Putamen (tissue), 1 donor: Measurements from ENCODE around the gene RNF181.
A peak's percentile ranks its signal among the peaks of the same experiment; 100 is the strongest.
"Not testable (repeated sequence)": the region's sequence is repeated elsewhere in the genome, so short reads cannot be mapped to it uniquely, and the experiment has no call there.

Experiments used
- DNase-seq: peaks from one replicate; pipeline ENCODE4 v3.0.0-alpha.2; 2016; ENCODE audit warnings: low spot score

RNF181 gene, protein sequence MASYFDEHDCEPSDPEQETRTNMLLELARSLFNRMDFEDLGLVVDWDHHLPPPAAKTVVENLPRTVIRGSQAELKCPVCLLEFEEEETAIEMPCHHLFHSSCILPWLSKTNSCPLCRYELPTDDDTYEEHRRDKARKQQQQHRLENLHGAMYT

DNA sequence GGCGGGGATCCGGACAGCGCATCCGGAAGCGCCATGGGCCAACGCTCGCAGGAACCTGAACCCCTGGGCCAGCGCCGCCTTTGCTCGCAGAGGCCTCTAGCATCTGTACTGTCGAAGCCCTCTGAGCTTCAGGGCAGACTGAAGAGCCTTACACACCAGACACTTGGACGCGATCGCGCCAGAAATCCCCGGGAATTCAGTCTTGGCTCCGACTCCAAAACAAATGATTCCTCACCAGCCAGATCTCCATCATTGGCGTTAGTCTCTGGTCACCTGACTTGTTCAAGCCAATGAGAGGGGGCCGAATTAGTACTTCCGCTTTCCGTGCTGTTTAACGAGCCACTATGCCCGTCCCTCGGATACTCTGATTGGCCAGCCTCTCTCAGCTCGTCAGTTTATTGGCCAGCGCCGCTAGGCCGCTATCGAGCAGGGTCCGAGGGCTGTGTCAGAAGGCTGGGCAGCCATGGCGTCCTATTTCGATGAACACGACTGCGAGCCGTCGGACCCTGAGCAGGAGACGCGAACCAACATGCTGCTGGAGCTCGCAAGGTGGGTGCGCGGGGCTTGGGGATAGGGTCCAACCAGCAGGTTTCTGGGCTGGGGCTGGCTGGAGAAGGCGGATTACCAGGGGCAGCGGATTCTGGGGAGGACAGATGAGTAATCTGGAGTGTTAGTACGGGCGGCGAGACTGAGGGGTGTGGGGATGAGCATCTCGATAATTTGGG is at the start of gene RNF181:
Gene RNF181 (plus strand): TSS at position 445 of the 725 bp plus-strand sequence. CDS start 19 bp downstream, at position 464.
- DNase-seq = peak; percentile 99

DNA sequence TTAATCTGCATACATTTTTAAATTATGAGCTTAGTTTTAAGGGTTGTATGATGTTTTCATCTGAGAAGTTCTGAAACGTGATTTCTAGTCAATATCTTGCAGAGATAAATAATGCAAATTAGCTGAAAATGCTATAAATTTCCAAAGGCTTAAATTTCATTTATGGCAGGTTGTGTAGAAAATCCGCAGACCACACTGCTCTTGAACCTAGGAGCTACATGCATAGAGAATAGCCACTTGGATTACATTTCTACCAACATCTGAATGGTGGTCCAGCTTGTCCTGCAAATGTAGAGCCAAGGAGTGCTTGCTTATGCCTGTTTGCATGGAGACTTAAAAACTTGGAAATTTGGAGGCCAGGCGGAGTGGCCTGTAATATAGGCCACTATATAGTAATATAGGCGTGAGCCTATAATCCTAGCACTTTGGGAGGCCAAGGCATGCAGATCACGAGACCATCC is 49.7 kb upstream of the RNF181 start:
- no peak for DNase-seq

DNA sequence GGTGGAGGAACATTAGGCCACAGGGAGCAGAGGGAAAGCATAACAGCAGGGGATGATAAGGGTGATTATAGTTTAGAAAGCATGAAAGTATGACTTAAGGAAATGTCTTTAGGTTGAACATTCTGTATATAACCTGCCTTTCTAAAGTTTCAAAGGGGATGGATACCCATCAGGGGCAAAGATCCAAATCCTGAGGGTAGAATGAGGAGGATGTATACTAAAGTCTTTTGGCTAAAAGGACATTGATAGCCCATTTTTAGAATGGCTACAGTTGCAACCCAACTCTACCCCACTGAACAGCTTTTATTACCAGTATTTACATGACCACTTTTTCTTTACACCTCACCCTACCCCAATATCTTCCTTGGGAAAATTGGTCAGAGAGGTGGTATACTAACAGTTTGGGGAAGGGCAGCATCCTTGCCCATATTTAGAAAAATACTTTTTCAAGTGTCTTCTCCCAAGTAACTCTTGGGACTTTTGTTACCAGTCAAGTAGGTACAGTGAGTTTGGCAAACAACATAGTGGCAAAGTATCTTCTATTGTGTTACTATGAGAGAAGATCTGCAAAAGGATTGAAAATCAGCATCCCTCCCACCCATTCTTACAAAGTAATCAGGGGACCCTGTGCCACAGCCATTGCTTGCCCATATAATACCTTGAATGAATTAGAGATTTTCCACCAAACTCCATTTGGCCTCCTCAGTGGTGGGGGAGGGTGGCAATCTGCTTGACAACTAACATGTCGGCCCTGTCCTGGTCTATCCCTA is 48.3 kb upstream of the RNF181 start:
- DNase-seq = no peak

DNA sequence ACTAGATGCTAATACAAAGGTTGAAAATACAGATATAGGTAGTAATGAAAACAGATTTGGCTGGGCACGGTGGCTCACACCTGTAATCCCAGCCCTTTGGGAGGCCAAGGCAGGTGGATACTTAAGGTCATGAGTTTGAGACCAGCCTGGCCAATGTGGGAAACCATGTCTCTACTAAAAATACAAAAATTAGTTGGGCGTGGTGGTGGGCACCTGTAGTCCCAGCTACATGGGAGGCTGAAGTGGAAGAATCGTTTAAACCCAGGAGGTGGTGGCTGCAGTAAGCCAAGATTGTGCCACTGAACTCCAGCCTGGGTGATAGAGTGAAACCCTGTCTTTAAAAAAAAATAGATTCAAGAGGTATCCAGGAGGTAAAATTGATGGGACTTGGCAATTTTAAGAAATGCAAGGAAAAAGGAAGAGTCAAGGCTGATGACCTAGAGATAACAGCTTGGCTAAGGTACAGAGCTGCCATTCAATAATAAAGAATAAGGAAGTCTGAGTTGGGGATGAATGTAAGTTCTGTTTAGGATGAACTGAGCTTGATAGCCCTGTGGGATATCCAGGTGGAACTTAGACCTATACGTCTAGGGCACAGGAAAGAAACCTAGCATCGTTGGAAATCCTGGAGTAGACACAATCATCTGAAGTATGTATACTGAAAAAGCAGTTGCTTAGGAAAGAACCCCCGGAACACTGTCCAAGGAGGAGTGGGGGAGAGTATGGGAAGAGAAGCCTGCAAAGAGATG is 47.5 kb upstream of the RNF181 start:
- DNase-seq = no peak

DNA sequence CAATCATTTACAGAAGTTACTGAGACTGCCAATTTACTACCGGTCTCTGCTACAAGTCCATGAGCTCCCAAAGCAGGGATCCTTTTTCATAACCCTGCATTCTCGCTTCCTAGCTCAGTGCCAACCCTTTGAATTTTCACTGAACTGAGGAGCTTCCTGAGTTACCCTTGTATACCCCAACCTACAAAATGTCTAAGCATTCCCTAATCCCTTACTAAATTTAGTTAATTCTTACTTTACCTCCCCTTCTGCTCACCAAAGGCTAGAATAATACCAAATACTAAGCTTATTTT is 47.0 kb upstream of the RNF181 start:
- DNase-seq = no peak

- DNase-seq = no peak
These were observed 46.5 kb upstream of the RNF181 start for GRCh38 chr2:85549095-85549494.

- DNase-seq = no peak
These were observed 45.7 kb upstream of the RNF181 start for GRCh38 chr2:85549826-85550225.

DNA sequence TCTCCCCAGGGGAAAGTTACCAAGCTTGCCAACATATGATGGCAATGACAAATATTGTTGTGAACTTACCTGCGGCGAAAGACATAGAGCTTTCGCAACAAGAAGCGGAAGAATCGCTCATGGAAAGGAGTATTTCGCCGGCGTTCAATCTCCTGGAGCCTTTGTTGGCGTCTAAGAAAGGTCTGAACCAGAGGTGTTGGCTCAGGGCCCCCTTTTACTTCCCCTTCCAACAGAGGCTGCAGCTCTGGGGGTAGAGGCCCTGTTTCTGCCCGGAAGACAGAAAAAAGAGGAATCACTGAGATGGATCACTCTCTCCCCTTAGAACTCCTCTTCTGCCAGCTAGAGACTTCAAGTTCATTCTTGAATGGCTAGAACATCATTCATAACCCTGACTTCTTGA is 45.1 kb upstream of the RNF181 start:
- no peak for DNase-seq

DNA sequence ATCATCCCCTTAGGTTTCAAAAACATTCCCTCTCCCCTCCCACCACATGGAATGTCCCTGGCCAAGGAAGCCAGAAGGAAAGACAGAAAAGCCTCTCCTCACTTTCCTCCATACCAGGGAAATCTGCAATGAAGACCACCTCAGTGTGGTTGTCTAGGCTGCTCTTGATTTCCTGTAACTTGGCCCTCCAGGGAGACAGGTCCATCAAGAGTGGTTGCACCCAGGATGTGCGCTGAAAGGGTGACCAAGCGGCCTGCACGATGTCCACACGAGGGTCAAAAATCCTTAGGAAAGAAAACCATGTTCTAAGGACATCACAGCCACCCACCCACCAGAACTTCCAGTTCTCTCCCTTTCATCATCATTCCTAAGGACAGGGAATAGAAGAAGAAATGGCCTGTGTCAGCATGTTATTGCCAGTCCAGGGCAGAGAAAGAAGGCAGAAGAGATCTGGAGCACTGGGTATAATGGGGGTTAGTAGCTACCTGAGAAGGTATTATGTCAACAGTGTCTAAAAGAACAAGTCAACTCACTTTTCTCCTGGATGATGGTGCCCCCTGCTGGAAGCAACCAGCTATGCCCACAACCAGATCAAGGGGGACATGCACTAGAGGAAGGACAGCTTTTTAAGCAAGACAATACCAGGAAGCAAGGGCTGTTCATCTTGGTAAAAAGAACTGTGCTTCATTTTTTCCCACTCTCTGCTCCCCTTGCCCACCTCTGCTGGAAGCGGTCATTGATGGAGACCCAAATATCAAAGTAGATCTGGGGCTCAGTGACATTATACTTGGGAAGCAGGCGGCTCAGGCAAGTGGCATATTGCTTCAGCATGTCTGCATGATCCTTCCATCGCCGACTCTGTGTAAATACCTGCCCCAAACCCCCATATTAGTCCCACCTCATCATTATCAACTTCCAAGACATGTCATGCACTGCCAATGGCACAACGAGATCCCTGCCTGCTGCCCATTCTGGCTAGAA is 43.6 kb upstream of the RNF181 start:
- DNase-seq = peak; percentile 78

DNA sequence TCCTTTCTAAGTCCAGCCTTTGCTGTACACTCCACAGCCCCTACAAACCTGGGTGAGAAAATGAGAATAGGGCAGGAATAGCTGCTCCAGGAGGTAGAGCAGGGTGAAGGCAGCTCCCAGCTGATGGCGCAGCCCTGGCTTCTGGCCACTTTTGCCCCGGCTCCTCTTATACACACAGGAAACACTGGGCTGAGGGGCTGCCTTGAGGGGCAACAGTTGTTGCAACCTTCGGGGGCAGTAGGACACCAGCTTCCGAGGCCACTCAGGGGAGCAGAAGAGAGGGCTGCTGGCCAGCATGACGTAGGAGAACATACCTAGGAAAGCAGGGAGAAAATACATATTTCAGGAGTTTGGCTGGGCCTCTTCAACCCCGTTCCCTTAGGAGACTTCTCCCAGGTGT is 42.4 kb upstream of the RNF181 start:
- DNase-seq = no peak

GRCh38 chr2:85554980-85555612 is 40.4 kb upstream of the RNF181 start:
- DNase-seq = no peak

GRCh38 chr2:85557130-85557529 is 38.4 kb upstream of the RNF181 start:
- no peak for DNase-seq

- no peak for DNase-seq
These were observed 37.4 kb upstream of the RNF181 start for GRCh38 chr2:85558160-85558559.

GRCh38 chr2:85560403-85560726 is 35.2 kb upstream of the RNF181 start:
- DNase-seq = not testable (repeated sequence)

- no peak for DNase-seq
These were observed 34.7 kb upstream of the RNF181 start for GRCh38 chr2:85560812-85561279.

- peak; percentile 95 for DNase-seq
These were observed 34.0 kb upstream of the RNF181 start, which contains the start of gene GGCX for GRCh38 chr2:85561280-85562212. TSS of gene GGCX (minus strand) at chr2:85561493. CDS start at chr2:85561428, 65 bp downstream.

- no peak for DNase-seq
These were observed 31.4 kb upstream of the RNF181 start for GRCh38 chr2:85564144-85564563.

DNA sequence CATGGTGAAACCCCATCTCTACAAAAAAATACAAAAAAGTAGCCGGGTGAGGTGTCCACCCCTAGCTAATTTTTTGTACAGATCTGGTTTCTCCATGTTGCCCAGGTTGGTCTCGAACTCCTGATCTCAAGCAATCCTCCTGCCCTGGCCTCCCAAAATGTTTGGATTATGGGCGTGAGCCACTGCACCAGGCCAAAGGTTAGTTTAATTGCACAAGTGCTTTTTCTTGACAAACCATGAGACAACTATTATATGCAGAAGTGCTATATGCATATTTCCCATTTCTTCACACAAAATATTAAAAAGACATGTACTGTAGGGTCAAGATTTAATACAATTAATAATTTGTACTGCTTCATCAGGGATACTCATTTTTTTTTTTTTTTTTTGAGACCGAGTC is 29.3 kb upstream of the RNF181 start:
- no peak for DNase-seq

DNA sequence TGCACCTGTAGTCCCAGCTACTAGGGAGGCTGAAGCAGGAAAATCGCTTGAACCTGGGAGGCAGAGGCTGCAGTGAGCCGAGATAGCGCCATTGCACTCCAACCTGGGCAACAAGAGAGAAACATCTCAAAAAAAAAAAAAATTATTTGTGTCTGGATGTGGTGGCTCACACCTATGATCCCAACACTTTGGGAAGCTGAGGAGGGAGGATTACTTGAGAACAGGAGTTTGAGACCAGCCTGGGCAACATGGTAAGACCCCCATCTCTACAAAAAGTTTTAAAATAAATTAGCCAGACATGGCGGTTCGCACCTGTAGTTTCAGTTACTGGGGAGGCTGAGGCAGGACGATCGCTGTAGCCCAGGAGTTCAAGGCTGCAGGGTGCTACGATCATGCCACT is 19.8 kb upstream of the RNF181 start:
- DNase-seq = no peak

GRCh38 chr2:85577063-85577385 is 18.5 kb upstream of the RNF181 start:
- no peak for DNase-seq
